Tibial nerve (tissue), 3 donors: Measurements from ENCODE around the gene ZNF385B.
"Not testable (repeated sequence)": the region's sequence is repeated elsewhere in the genome, so short reads cannot be mapped to it uniquely, and the experiment has no call there.

ENCODE experiments used
- POLR2A ChIP-seq, 2 donors: fragments of 450-650 bp; IDR thresholded peaks; one replicate each; pipeline ENCODE4 v1.6.1; 2017; ENCODE audit warnings: antibody characterized with exemption in 2 of 2, mild to moderate bottlenecking in 2 of 2, moderate library complexity in 2 of 2
- TF ChIP-seq, protein P1 (sequence below), 5 experiments: fragments of 200-600 bp in 3 of 5; fragments of 450-650 bp in 2 of 5; sonication (generic) in 3 of 5; IDR thresholded peaks; one replicate each; pipeline ENCODE4 v1.5.1; 2016 to 2019; ENCODE audit warnings: antibody characterized with exemption in 5 of 5, mild to moderate bottlenecking in 3 of 5, moderate library complexity in 2 of 5

DNA sequence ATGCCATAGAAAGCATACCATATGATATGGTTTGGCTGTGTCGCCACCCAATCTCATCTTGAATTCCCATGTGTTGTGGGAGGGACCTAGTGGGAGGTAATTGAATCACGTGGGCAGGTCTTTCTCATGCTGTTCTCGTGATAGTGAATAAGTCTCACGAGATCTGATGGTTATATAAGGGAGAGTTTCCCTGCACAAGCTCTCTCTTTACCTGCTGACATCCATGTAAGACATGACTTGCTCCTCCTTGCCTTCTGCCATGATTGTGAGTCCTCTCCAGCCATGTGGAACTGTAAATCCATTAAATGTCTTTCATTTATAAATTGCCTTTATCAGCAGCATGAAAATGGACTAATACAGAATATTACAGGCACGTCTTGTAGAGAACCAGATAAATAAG, 403.3 kb downstream of the ZNF385B start:
- TF ChIP-seq, protein P1, sequence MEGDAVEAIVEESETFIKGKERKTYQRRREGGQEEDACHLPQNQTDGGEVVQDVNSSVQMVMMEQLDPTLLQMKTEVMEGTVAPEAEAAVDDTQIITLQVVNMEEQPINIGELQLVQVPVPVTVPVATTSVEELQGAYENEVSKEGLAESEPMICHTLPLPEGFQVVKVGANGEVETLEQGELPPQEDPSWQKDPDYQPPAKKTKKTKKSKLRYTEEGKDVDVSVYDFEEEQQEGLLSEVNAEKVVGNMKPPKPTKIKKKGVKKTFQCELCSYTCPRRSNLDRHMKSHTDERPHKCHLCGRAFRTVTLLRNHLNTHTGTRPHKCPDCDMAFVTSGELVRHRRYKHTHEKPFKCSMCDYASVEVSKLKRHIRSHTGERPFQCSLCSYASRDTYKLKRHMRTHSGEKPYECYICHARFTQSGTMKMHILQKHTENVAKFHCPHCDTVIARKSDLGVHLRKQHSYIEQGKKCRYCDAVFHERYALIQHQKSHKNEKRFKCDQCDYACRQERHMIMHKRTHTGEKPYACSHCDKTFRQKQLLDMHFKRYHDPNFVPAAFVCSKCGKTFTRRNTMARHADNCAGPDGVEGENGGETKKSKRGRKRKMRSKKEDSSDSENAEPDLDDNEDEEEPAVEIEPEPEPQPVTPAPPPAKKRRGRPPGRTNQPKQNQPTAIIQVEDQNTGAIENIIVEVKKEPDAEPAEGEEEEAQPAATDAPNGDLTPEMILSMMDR (IDR thresholded peaks at IDR 0.05): not testable (repeated sequence)
- TF ChIP-seq POLR2A (IDR thresholded peaks at IDR 0.05): not testable (repeated sequence)
